H9 (cell line): Measurements from ENCODE around the gene RPLP2. TPM values are rescaled to one million over a fixed set of nuclear protein-coding genes. Genes with fewer than 3 reads are reported as not detected.

Experiments
- DNase-seq: peaks from one replicate; pipeline ENCODE4 v3.0.0-alpha.2; 2017
- H2AFZ ChIP-seq: one replicate; pipeline ENCODE4 v1.6.1; 2013; ENCODE audit warnings: mild to moderate bottlenecking, low read length, control low read depth, moderate library complexity
- H2AK5ac ChIP-seq: 2 replicates; pipeline ENCODE4 v1.6.1; 2013; ENCODE audit warnings: low read length, control low read depth, mixed read lengths; ENCODE audit not compliant: insufficient read length
- H2BK120ac ChIP-seq: one replicate; pipeline ENCODE4 v1.6.1; 2013; ENCODE audit warnings: low read depth, mild to moderate bottlenecking, low read length, control low read depth, inconsistent platforms; ENCODE audit not compliant: poor library complexity, severe bottlenecking
- H2BK12ac ChIP-seq: 2 replicates; pipeline ENCODE4 v1.6.1; 2013; ENCODE audit warnings: low read length, control low read depth, mixed read lengths, low read depth; ENCODE audit not compliant: insufficient read length
- H2BK15ac ChIP-seq: 2 replicates; pipeline ENCODE4 v1.6.1; 2013; ENCODE audit warnings: low read depth, low read length, control low read depth
- H2BK20ac ChIP-seq: one replicate; pipeline ENCODE4 v1.6.1; 2013; ENCODE audit warnings: low read depth, mild to moderate bottlenecking, low read length, control low read depth, inconsistent platforms; ENCODE audit not compliant: poor library complexity, severe bottlenecking
- H2BK5ac ChIP-seq: 2 replicates; pipeline ENCODE4 v1.6.1; 2013; ENCODE audit warnings: low read length, control low read depth, mixed read lengths; ENCODE audit not compliant: insufficient read length
- H3K14ac ChIP-seq: 2 replicates; pipeline ENCODE4 v1.6.1; 2013; ENCODE audit warnings: low read length, control low read depth; ENCODE audit not compliant: insufficient read depth
- H3K18ac ChIP-seq: 2 replicates; pipeline ENCODE4 v1.6.1; 2013; ENCODE audit warnings: low read depth, mild to moderate bottlenecking, mixed read lengths, low read length, control low read depth; ENCODE audit not compliant: insufficient read length
- H3K23ac ChIP-seq: 2 replicates; pipeline ENCODE4 v1.6.1; 2013; ENCODE audit warnings: low read length, control low read depth, mixed read lengths, low read depth; ENCODE audit not compliant: insufficient read length
- H3K23me2 ChIP-seq: 2 replicates; pipeline ENCODE4 v1.6.1; 2013; ENCODE audit warnings: low read depth, mild to moderate bottlenecking, mixed read lengths, low read length, control low read depth; ENCODE audit not compliant: insufficient read length, poor library complexity, severe bottlenecking
- H3K27ac ChIP-seq: 2 replicates; pipeline ENCODE4 v1.5.1; 2013; ENCODE audit warnings: low read length, control low read depth, mixed read lengths, low read depth; ENCODE audit not compliant: insufficient read length
- H3K27me3 ChIP-seq: 2 replicates; pipeline ENCODE4 v1.6.1; 2013; ENCODE audit warnings: low read length, control low read depth, inconsistent platforms; ENCODE audit not compliant: insufficient read depth
- H3K4ac ChIP-seq: 2 replicates; pipeline ENCODE4 v1.6.1; 2013; ENCODE audit warnings: low read depth, mild to moderate bottlenecking, control low read depth, inconsistent platforms, low read length, moderate library complexity
- H3K4me1 ChIP-seq: 2 replicates; pipeline ENCODE4 v1.6.1; 2013; ENCODE audit warnings: low read length, control low read depth, inconsistent platforms; ENCODE audit not compliant: insufficient read depth
- H3K4me2 ChIP-seq: 2 replicates; pipeline ENCODE4 v1.6.1; 2013; ENCODE audit warnings: low read length, control low read depth, mixed read lengths; ENCODE audit not compliant: insufficient read length, insufficient read depth
- H3K56ac ChIP-seq: 2 replicates; pipeline ENCODE4 v1.6.1; 2013; ENCODE audit warnings: low read depth, mild to moderate bottlenecking, mixed read lengths, low read length, control low read depth; ENCODE audit not compliant: insufficient read length
- H3K79me1 ChIP-seq: 2 replicates; pipeline ENCODE4 v1.6.1; 2013; ENCODE audit warnings: low read depth, mild to moderate bottlenecking, moderate library complexity, low read length, control low read depth, inconsistent platforms; ENCODE audit not compliant: insufficient read depth, poor library complexity, severe bottlenecking
- H3K79me2 ChIP-seq: 2 replicates; pipeline ENCODE4 v1.6.1; 2013; ENCODE audit warnings: low read length, control low read depth, inconsistent platforms; ENCODE audit not compliant: insufficient read depth
- H3K9ac ChIP-seq: 2 replicates; pipeline ENCODE4 v1.6.1; 2013; ENCODE audit warnings: low read length, control low read depth, mixed read lengths; ENCODE audit not compliant: insufficient read length; ENCODE audit errors: extremely low read depth
- H3K9me3 ChIP-seq: one replicate; pipeline ENCODE4 v1.6.1; 2013; ENCODE audit warnings: low read depth, low read length, inconsistent platforms; ENCODE audit not compliant: control insufficient read depth
- H3T11ph ChIP-seq: one replicate; pipeline ENCODE4 v1.6.1; 2013; ENCODE audit warnings: mild to moderate bottlenecking, low read length, control low read depth, inconsistent platforms
- H4K20me1 ChIP-seq: one replicate; pipeline ENCODE4 v1.6.1; 2013; ENCODE audit not compliant: control insufficient read depth, insufficient read length, insufficient read depth
- H4K5ac ChIP-seq: 2 replicates; pipeline ENCODE4 v1.6.1; 2013; ENCODE audit warnings: low read depth, mild to moderate bottlenecking, mixed read lengths, low read length, control low read depth; ENCODE audit not compliant: insufficient read length
- H4K8ac ChIP-seq: replicated peaks from 2 replicates; pipeline ENCODE4 v1.6.1; 2013; ENCODE audit warnings: low read length, control low read depth, mixed read lengths, low read depth; ENCODE audit not compliant: insufficient read length
- H4K91ac ChIP-seq: 2 replicates; pipeline ENCODE4 v1.6.1; 2013; ENCODE audit warnings: low read depth, mild to moderate bottlenecking, moderate library complexity, mixed read lengths, low read length, control low read depth; ENCODE audit not compliant: insufficient read length
- H3K27ac Mint-ChIP-seq, 3 experiments: 2 replicates in 2 of 3; 3 replicates in 1 of 3; pipeline ENCODE4 v1.8.0; 2020 to 2021; ENCODE audit warnings: mixed read lengths in 3 of 3, mild to moderate bottlenecking in 1 of 3, moderate library complexity in 1 of 3
- H3K27me3 Mint-ChIP-seq: 2 replicates; pipeline ENCODE4 v1.8.0; 2021; ENCODE audit warnings: low read depth, mild to moderate bottlenecking, moderate library complexity, mixed read lengths
- H3K36me3 Mint-ChIP-seq, 3 experiments: 2 replicates in 2 of 3; 3 replicates in 1 of 3; pipeline ENCODE4 v1.8.0; 2020 to 2021; ENCODE audit warnings: low read depth in 3 of 3, mixed read lengths in 3 of 3; ENCODE audit not compliant: insufficient read depth in 1 of 3
- H3K4me1 Mint-ChIP-seq, 2 experiments: 2 replicates each; pipeline ENCODE4 v1.8.0; 2020; ENCODE audit warnings: mixed read lengths in 2 of 2
- H3K4me3 Mint-ChIP-seq, 2 experiments: 2 replicates in 1 of 2; 3 replicates in 1 of 2; pipeline ENCODE4 v1.8.0; 2020 to 2021; ENCODE audit warnings: mild to moderate bottlenecking in 2 of 2, mixed read lengths in 2 of 2, moderate library complexity in 1 of 2
- H3K9me3 Mint-ChIP-seq, 2 experiments: 2 replicates in 1 of 2; 3 replicates in 1 of 2; pipeline ENCODE4 v1.8.0; 2020; ENCODE audit warnings: mild to moderate bottlenecking in 2 of 2, mixed read lengths in 2 of 2, moderate library complexity in 1 of 2
- WGBS: extraction: QIAGEN DNeasy Blood & Tissue Kit; methylation state at CpG from one replicate; pipeline ENCODE4 v1.1.7; 2013; ENCODE audit warnings: missing lambda C conversion rate, low lambda C conversion rate, mixed read lengths; ENCODE audit not compliant: insufficient read length; ENCODE audit errors: extremely low coverage; 5-methylcytosine and 5-hydroxymethylcytosine counted together
- total RNA-seq: library from RNA; stranded (reverse); gene quantifications from 2 replicates; pipeline ENCODE4 v1.2.1, GENCODE V29; 2021
- TF ChIP-seq, protein P1 (sequence below): fragments of 200-600 bp; sonication (generic); conservative IDR thresholded peaks from 3 replicates; pipeline ENCODE4 v1.8.0; 2021; ENCODE audit warnings: antibody characterized with exemption, mild to moderate bottlenecking

RPLP2 gene
- total RNA-seq, 1 experiment from 2014 or later, result 2,138 TPM

DNA sequence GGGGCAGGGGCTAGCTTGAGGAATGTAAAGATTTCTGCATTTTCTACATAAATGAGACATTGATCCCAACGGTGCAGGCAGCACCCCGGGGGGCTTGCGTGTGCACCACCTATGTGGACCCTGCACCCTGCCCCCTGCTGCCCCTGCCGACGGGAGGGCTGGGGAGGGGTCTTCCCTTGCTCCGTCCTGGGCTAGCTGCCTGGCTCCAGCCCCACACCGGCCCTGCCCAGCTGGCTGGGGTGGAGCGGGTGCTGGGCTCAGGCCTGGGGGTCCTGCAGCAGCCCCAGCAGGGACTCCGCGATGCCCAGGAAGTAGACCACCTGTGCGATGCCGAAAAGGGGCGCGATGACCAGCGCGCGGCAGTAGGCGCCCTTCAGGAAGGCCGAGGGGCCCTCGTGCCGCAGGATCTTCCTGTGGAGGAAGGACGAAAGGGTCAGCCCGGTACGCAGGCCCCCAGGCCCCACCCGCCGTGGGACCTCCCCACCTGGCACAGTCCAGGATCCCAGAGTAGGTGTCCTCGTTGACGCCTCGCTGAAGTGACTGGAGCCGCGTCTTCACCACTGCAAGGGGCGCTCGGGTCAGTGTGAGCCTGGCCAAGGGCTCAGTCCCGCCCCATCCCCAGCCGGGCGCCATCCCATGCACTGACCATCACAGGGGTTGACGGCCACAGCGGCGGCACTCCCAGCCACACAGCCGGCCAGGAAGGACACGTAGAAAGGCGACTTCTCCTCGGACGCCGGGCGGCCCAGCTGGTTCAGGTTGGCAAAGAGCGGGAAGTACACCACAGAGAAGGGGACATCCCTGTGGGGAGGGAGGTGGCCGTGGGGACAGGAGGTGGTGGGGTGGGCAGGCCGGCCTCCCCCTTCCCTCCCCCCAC, 17.9 kb upstream of the RPLP2 start:
- H3K36me3 Mint-ChIP-seq, result peaks cover 0 to 16% (median 3%) of the 10 kb centered on the region in 3 experiments; a peak in 2 of 7 replicates
- Histone ChIP-seq H3K18ac (no peak overlapping the region), H2BK5ac (no peak overlapping the region), H2AFZ (no peak overlapping the region), H2AK5ac (no peak overlapping the region), H2BK120ac (no peak overlapping the region), H3K23ac (no peak overlapping the region), H3K14ac (no peak overlapping the region), H3K4me2 (no peak overlapping the region), H3K79me1 (no peaks in the 10 kb centered on the region), H3K23me2 (peaks cover 5% of the 10 kb centered on the region), H3K4ac (no peak overlapping the region), H3K79me2 (no peaks in the 10 kb centered on the region), H4K8ac (no peak overlapping the region), H3K56ac (no peak overlapping the region), H2BK20ac (no peak overlapping the region), H3K27me3 (no peaks in the 10 kb centered on the region), H3T11ph (no peak overlapping the region), H3K27ac (no peak overlapping the region), H3K9ac (no peak overlapping the region), H2BK15ac (no peak overlapping the region), H3K4me1 (no peaks in the 10 kb centered on the region; the same call in 1 of the 2 replicates), H2BK12ac (no peak overlapping the region), H4K20me1 (peaks cover 2% of the 10 kb centered on the region), H4K5ac (no peak overlapping the region), H3K9me3 (no peaks in the 10 kb centered on the region), H4K91ac (no peak overlapping the region)
- peaks cover 11 to 37% of the 10 kb centered on the region in 2 experiments for H3K4me1 Mint-ChIP-seq
- no peaks in the 10 kb centered on the region for H3K27me3 Mint-ChIP-seq
- H3K9me3 Mint-ChIP-seq, result no peaks in the 10 kb centered on the region
- no peak overlapping the region for H3K4me3 Mint-ChIP-seq
- no peak overlapping the region for H3K27ac Mint-ChIP-seq
- WGBS, result no CpG with 5 or more reads among the region's 49 CpGs
- no peak for DNase-seq
- TF ChIP-seq, protein P1, sequence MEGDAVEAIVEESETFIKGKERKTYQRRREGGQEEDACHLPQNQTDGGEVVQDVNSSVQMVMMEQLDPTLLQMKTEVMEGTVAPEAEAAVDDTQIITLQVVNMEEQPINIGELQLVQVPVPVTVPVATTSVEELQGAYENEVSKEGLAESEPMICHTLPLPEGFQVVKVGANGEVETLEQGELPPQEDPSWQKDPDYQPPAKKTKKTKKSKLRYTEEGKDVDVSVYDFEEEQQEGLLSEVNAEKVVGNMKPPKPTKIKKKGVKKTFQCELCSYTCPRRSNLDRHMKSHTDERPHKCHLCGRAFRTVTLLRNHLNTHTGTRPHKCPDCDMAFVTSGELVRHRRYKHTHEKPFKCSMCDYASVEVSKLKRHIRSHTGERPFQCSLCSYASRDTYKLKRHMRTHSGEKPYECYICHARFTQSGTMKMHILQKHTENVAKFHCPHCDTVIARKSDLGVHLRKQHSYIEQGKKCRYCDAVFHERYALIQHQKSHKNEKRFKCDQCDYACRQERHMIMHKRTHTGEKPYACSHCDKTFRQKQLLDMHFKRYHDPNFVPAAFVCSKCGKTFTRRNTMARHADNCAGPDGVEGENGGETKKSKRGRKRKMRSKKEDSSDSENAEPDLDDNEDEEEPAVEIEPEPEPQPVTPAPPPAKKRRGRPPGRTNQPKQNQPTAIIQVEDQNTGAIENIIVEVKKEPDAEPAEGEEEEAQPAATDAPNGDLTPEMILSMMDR, result no peak
